ENCODE data around the gene MLPH.

- TF ChIP-seq CTCF (IDR thresholded peaks at IDR 0.05; ENCODE audit: insufficient read depth, low read length, poor library complexity, severe bottlenecking) (no peak), EZH2phosphoT487 (conservative IDR thresholded peaks at IDR 0.05; ENCODE audit: low read length) (no peak)
These were observed 82.8 kb downstream of the MLPH start for GRCh38 chr2:237569896-237570295.
